Smooth muscle cell (in vitro differentiated cells): ENCODE measurements around the gene FOXP1. TPM values are rescaled to one million over a fixed set of nuclear protein-coding genes. Genes with fewer than 3 reads are reported as not detected.

Source experiments
- DNase-seq: peaks from one replicate; lab custom pipeline; 2025; ENCODE audit not compliant: unreplicated experiment; lab: John Stamatoyannopoulos, UW
- H2AFZ ChIP-seq: fragments of 200-600 bp; sonication (generic); 2 replicates; pipeline ENCODE4 v1.6.0; 2016; ENCODE audit warnings: antibody characterized with exemption, low read depth, mild to moderate bottlenecking
- H3F3A ChIP-seq: fragments of 200-600 bp; sonication (generic); 2 replicates; pipeline ENCODE4 v1.6.0; 2017; ENCODE audit warnings: antibody characterized with exemption, low read depth
- H3K27ac ChIP-seq: fragments of 200-600 bp; sonication (generic); 2 replicates; pipeline ENCODE4 v1.5.1; 2016; ENCODE audit warnings: low read depth, mild to moderate bottlenecking
- H3K27me3 ChIP-seq: fragments of 200-600 bp; sonication (generic); 2 replicates; pipeline ENCODE4 v1.6.1; 2016; ENCODE audit warnings: low read depth, mild to moderate bottlenecking
- H3K36me3 ChIP-seq: fragments of 200-600 bp; sonication (generic); 2 replicates; pipeline ENCODE4 v1.5.1; 2016; ENCODE audit warnings: low read depth
- H3K4me1 ChIP-seq: fragments of 200-600 bp; sonication (generic); 2 replicates; pipeline ENCODE4 v1.5.1; 2016; ENCODE audit warnings: low read depth
- H3K4me2 ChIP-seq: fragments of 200-600 bp; sonication (generic); 2 replicates; pipeline ENCODE4 v1.6.0; 2016; ENCODE audit warnings: mild to moderate bottlenecking
- H3K4me3 ChIP-seq: fragments of 200-600 bp; sonication (generic); 2 replicates; pipeline ENCODE4 v1.5.1; 2016; ENCODE audit warnings: mild to moderate bottlenecking
- H3K79me2 ChIP-seq: fragments of 200-600 bp; sonication (generic); 2 replicates; pipeline ENCODE4 v1.6.0; 2016; ENCODE audit warnings: low read depth, mild to moderate bottlenecking
- H3K9ac ChIP-seq: fragments of 200-600 bp; sonication (generic); 2 replicates; pipeline ENCODE4 v1.6.0; 2016; ENCODE audit warnings: low read depth
- H3K9me3 ChIP-seq: fragments of 200-600 bp; sonication (generic); replicated peaks from 2 replicates; pipeline ENCODE4 v1.5.1; 2016; ENCODE audit warnings: low read depth
- H4K20me1 ChIP-seq: fragments of 200-600 bp; sonication (generic); 2 replicates; pipeline ENCODE4 v1.6.0; 2016; ENCODE audit warnings: low read depth
- WGBS: methylation state at CpG from one replicate; pipeline ENCODE4 v1.1.7; 2016; ENCODE audit warnings: low lambda C conversion rate; 5-methylcytosine and 5-hydroxymethylcytosine counted together
- polyA plus RNA-seq: library from polyadenylated mRNA; unstranded; fragments of >200 nt; fragmentation: Nextera tagmentation; extraction: Ambion mirVana; gene quantifications from 2 replicates; pipeline ENCODE4 v1.2.1, GENCODE V29; 2016
- total RNA-seq: library from RNA; depleted of rRNA; stranded (reverse); fragments of >200 nt; gene quantifications from 2 replicates; pipeline ENCODE4 v1.2.3, GENCODE V29; 2014
- TF ChIP-seq, protein P1 (sequence below): fragments of 200-600 bp; sonication (generic); IDR thresholded peaks from 2 replicates; pipeline ENCODE4 v1.5.1; 2017; ENCODE audit warnings: borderline replicate concordance, mild to moderate bottlenecking, antibody characterized with exemption; ENCODE audit not compliant: insufficient read depth, poor library complexity, severe bottlenecking

Gene FOXP1
- total and polyA plus RNA-seq, 2 experiments from 2014 or later, result 40.9 to 68.0 TPM

DNA sequence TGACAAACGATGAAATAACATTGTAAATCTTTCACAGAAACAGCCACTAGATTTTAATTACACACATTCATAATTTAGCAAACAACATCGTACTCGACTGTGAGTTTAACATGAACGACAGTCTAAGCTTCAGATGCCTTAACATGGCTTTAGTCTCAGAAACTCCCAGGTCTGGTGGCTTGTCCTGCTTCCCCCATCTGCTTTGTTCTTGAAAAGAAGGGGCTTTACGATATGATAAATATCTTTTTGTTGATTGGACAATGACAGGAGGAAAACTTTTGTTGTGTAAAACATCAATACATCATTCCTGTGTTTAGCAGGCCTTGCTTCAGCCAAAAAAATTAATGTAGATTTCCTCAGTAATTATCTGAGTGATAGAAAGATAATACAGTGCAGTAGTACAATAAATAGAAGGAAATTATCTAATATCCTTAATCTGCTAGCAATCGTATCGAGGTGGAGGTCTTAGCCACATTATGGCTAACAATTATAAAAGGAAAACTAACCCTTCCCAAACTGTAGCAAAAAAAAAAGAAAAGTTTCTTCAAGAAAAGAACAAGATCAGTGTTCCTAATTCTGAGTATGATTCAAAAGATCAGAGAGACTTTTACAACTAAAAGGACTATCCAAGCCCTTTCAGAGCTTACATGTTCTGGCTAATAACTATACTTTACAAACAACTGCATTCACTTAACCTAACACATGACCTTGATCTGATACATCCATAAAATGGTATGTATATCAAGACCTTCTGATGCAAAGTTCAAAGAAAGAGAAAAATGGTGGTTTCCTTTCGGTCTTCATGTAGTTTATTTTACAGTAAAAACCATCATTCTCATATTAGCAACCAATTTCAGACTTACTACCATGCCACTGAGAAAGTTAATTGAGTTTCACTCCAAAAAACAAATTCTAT, 535.7 kb downstream of the FOXP1 start:
- Histone ChIP-seq H3K9me3 (no peaks in the 10 kb centered on the region), H3K79me2 (no peaks in the 10 kb centered on the region)
- 81% methylated on average over 8 of the region's 8 CpGs for WGBS

DNA sequence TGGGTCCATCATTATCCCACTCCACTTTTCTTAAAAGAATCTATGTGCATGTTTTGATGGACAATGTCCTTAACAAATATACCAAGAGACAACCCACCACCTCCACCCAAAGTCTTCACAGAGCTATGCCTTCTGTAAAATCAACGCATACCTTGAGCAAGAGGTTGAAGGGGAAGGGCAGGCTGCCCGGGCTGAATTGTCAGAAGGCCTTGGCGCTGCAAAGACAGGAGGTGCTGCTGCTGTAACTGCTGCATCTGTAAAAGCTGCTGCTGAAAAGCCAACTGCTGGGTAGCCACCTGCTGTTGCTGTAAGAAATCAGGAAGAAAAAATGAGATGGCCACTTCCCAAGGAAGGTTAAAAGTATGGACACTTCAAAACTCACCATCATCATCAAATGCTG, 536.7 kb downstream of the FOXP1 start:
- WGBS, result 82% methylated on average over 3 of the region's 3 CpGs
- no peak overlapping the region for H3K9ac ChIP-seq
- no peaks in the 10 kb centered on the region for H3K79me2 ChIP-seq

More for the DNA sequence above, 535.7 kb downstream of the FOXP1 start:
- Histone ChIP-seq H3K9ac (no peak overlapping the region), H4K20me1 (peaks cover 72% of the 10 kb centered on the region), H3K4me1 (peaks cover 34% of the 10 kb centered on the region), H2AFZ (no peak overlapping the region), H3K27ac (no peak overlapping the region), H3K36me3 (peaks cover 5% of the 10 kb centered on the region), H3F3A (peaks cover 12% of the 10 kb centered on the region), H3K4me2 (no peak overlapping the region), H3K27me3 (no peaks in the 10 kb centered on the region), H3K4me3 (no peak overlapping the region)
- no peak for DNase-seq
- TF ChIP-seq, protein P1, sequence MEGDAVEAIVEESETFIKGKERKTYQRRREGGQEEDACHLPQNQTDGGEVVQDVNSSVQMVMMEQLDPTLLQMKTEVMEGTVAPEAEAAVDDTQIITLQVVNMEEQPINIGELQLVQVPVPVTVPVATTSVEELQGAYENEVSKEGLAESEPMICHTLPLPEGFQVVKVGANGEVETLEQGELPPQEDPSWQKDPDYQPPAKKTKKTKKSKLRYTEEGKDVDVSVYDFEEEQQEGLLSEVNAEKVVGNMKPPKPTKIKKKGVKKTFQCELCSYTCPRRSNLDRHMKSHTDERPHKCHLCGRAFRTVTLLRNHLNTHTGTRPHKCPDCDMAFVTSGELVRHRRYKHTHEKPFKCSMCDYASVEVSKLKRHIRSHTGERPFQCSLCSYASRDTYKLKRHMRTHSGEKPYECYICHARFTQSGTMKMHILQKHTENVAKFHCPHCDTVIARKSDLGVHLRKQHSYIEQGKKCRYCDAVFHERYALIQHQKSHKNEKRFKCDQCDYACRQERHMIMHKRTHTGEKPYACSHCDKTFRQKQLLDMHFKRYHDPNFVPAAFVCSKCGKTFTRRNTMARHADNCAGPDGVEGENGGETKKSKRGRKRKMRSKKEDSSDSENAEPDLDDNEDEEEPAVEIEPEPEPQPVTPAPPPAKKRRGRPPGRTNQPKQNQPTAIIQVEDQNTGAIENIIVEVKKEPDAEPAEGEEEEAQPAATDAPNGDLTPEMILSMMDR, result no peak

DNA sequence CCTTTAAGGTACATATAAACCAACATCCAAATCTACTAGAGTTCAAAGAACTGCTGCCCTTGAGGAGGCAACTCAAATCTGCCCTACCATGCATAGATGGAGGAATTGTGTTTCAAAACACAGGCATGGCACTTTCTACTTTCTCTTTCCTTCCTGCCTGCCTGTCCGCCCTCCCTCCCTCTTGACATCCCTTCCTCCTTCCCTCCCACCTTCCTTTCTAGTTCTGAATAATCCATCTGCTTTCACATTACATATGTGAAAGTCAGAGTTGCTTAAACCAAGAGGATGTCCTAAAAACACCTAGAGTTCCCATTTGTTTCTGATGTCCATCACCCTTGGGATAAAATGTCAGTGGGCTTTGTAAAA, 537.6 kb downstream of the FOXP1 start:
- no peak for DNase-seq
- WGBS, result 100% methylated on average over 1 of the region's 1 CpG
- Histone ChIP-seq H3K79me2 (no peaks in the 10 kb centered on the region), H3K4me2 (no peak overlapping the region), H3K4me3 (no peak overlapping the region), H4K20me1 (peaks cover 59% of the 10 kb centered on the region), H2AFZ (no peak overlapping the region), H3K27me3 (no peaks in the 10 kb centered on the region), H3K9ac (no peak overlapping the region), H3K9me3 (no peaks in the 10 kb centered on the region), H3F3A (peaks cover 6% of the 10 kb centered on the region), H3K4me1 (peaks cover 22% of the 10 kb centered on the region), H3K36me3 (peaks cover 5% of the 10 kb centered on the region), H3K27ac (no peak overlapping the region)
- TF ChIP-seq, protein P1, result no peak

More for the DNA sequence above, 536.7 kb downstream of the FOXP1 start:
- Histone ChIP-seq H3K4me1 (peaks cover 27% of the 10 kb centered on the region), H2AFZ (no peak overlapping the region), H3K27ac (no peak overlapping the region), H3K9me3 (no peaks in the 10 kb centered on the region), H3K27me3 (no peaks in the 10 kb centered on the region), H3K36me3 (peaks cover 5% of the 10 kb centered on the region), H3K4me2 (no peak overlapping the region), H3F3A (peaks cover 10% of the 10 kb centered on the region), H4K20me1 (peaks cover 68% of the 10 kb centered on the region), H3K4me3 (no peak overlapping the region)
- DNase-seq, result no peak
- TF ChIP-seq, protein P1, result no peak
